ENCODE data around the gene EPHA1.
A peak's percentile ranks its signal among the peaks of the same experiment; 100 is the strongest.

The EPHA1 gene

GRCh38 chr7:143413123-143413522, 4.5 kb upstream of the EPHA1 start:
- Histone ChIP-seq H3K27me3 (ENCODE audit: insufficient read depth, low read length, poor library complexity, severe bottlenecking) (no peaks in the 10 kb centered on the region), H3K4me3 (ENCODE audit: low read length, poor library complexity, severe bottlenecking) (no peak overlapping the region), H3K4me1 (ENCODE audit: insufficient read depth, low read length, poor library complexity, severe bottlenecking) (peaks cover 29% of the 10 kb centered on the region), H3K4me2 (ENCODE audit: low read depth, low read length, poor library complexity, severe bottlenecking) (no peak overlapping the region), H3F3A (ENCODE audit: low read depth) (no peaks in the 10 kb centered on the region), H4K20me1 (ENCODE audit: insufficient read depth, low read length, poor library complexity, severe bottlenecking) (no peaks in the 10 kb centered on the region), H2AFZ (ENCODE audit: low read length) (no peak overlapping the region), H3K36me3 (ENCODE audit: insufficient read depth, low read length) (no peaks in the 10 kb centered on the region), H3K9me2 (replicated peaks; ENCODE audit: low read depth, low read length) (no peaks in the 10 kb centered on the region), H3K79me2 (ENCODE audit: insufficient read depth, low read length) (peaks cover 13% of the 10 kb centered on the region), H3K9me3 (ENCODE audit: insufficient read depth, low read depth, low read length) (no peaks in the 10 kb centered on the region), H3K9ac (ENCODE audit: low read depth, low read length, poor library complexity, severe bottlenecking) (no peak overlapping the region)
- no peak for TF ChIP-seq CTCF (conservative IDR thresholded peaks at IDR 0.05; ENCODE audit: low read length)
- TF ChIP-seq EZH2phosphoT487 (IDR thresholded peaks at IDR 0.05; ENCODE audit: borderline replicate concordance) = no peak

DNA sequence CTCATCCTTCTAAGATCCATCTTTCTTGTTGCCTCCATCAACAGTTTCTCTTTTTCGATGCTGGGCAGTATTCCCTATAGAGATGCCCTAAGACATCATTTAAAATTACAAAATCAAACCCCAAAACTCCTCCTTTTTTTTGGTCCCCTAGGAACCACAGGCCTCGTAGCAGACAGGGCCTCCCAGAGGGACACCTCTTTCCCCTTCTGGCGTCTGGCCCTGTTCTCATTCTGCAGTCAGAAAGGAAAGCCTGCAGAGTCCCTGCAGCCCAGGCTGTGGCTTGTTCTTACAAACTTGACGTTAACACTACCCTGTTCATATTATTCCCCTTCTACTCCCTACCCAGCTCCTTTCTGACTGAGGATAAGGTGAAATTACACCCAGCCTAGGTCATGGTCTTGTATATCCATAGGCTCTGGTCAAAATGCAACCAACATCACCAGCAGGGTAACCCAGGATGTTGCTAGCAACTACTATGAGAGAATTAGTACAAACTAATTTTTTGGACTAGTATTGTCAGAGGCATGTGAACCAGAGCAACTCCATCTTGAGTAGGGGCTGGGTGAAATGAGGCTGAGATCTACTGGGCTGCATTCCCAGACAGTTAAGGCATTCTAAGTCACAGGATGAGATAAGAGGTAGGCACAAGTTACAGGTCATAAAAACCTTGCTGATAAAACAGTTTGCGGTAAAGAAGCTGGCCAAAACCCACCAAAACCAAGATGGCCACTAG, 3.5 kb upstream of the EPHA1 start:
- Histone ChIP-seq H3K4me2 (ENCODE audit: low read depth, low read length, poor library complexity, severe bottlenecking) (no peak overlapping the region), H3K79me2 (ENCODE audit: insufficient read depth, low read length) (peaks cover 13% of the 10 kb centered on the region), H3K4me1 (ENCODE audit: insufficient read depth, low read length, poor library complexity, severe bottlenecking) (peaks cover 39% of the 10 kb centered on the region), H4K20me1 (ENCODE audit: insufficient read depth, low read length, poor library complexity, severe bottlenecking) (no peaks in the 10 kb centered on the region), H3K36me3 (ENCODE audit: insufficient read depth, low read length) (no peaks in the 10 kb centered on the region), H2AFZ (ENCODE audit: low read length) (no peak overlapping the region), H3K9ac (ENCODE audit: low read depth, low read length, poor library complexity, severe bottlenecking) (no peak overlapping the region), H3K4me3 (ENCODE audit: low read length, poor library complexity, severe bottlenecking) (no peak overlapping the region), H3K9me3 (ENCODE audit: insufficient read depth, low read depth, low read length) (no peaks in the 10 kb centered on the region), H3F3A (ENCODE audit: low read depth) (no peaks in the 10 kb centered on the region), H3K9me2 (replicated peaks; ENCODE audit: low read depth, low read length) (no peaks in the 10 kb centered on the region), H3K27me3 (ENCODE audit: insufficient read depth, low read length, poor library complexity, severe bottlenecking) (no peaks in the 10 kb centered on the region)
- TF ChIP-seq CTCF (conservative IDR thresholded peaks at IDR 0.05; ENCODE audit: low read length) = no peak
- TF ChIP-seq EZH2phosphoT487 (IDR thresholded peaks at IDR 0.05; ENCODE audit: borderline replicate concordance) = no peak

- H3K36me3 ChIP-seq (ENCODE audit: insufficient read depth, low read length) = no peaks in the 10 kb centered on the region
- no peak overlapping the region for H2AFZ ChIP-seq (ENCODE audit: low read length)
- no peak overlapping the region for H3K9ac ChIP-seq (ENCODE audit: low read depth, low read length, poor library complexity, severe bottlenecking)
- H3K4me2 ChIP-seq (ENCODE audit: low read depth, low read length, poor library complexity, severe bottlenecking) = peak overlapping the region; percentile 32
- H3K4me1 ChIP-seq (ENCODE audit: insufficient read depth, low read length, poor library complexity, severe bottlenecking) = peaks cover 53% of the 10 kb centered on the region
- H3K27me3 ChIP-seq (ENCODE audit: insufficient read depth, low read length, poor library complexity, severe bottlenecking) = no peaks in the 10 kb centered on the region
- no peaks in the 10 kb centered on the region for H3K9me2 ChIP-seq (replicated peaks; ENCODE audit: low read depth, low read length)
- H3F3A ChIP-seq (ENCODE audit: low read depth) = peaks cover 5% of the 10 kb centered on the region; the same call in 1 of the 2 replicates
- H4K20me1 ChIP-seq (ENCODE audit: insufficient read depth, low read length, poor library complexity, severe bottlenecking) = no peaks in the 10 kb centered on the region
- H3K4me3 ChIP-seq (ENCODE audit: low read length, poor library complexity, severe bottlenecking) = no peak overlapping the region
- peaks cover 13% of the 10 kb centered on the region for H3K79me2 ChIP-seq (ENCODE audit: insufficient read depth, low read length)
- TF ChIP-seq CTCF (conservative IDR thresholded peaks at IDR 0.05; ENCODE audit: low read length) (no peak), EZH2phosphoT487 (IDR thresholded peaks at IDR 0.05; ENCODE audit: borderline replicate concordance) (no peak)
- H3K9me3 ChIP-seq (ENCODE audit: insufficient read depth, low read depth, low read length) = no peaks in the 10 kb centered on the region
Measured at GRCh38 chr7:143410521-143411004, 1.9 kb upstream of the EPHA1 start.
